ENCODE measurements around the gene TERB2. TPM values are rescaled to one million over a fixed set of nuclear protein-coding genes. Genes with fewer than 3 reads are reported as not detected.
"Not testable (repeated sequence)": the region's sequence is repeated elsewhere in the genome, so short reads cannot be mapped to it uniquely, and the experiment has no call there.

The TERB2 gene
- total RNA-seq: not detected in 2 replicates
- not detected in 2 replicates for polyA plus RNA-seq
- polyA plus RNA-seq (2012): not detected in 2 replicates
- polyA minus RNA-seq (ENCODE audit: low replicate concordance): not detected in 2 replicates

- DNase-seq (ENCODE audit: low read depth in 2 of 2): no peak
- no peaks in the 10 kb centered on the region for H4K20me1 ChIP-seq (ENCODE audit: control insufficient read depth, extremely low read depth, insufficient read depth, low read length)
- no peaks in the 10 kb centered on the region for H3K9me3 ChIP-seq (ENCODE audit: control insufficient read depth, insufficient read depth, low read depth, low read length)
- H2AFZ ChIP-seq (ENCODE audit: low read length): no peak within 1 kb of the TSS
- H3K4me1 ChIP-seq (ENCODE audit: control insufficient read depth, extremely low read depth, insufficient read depth, low read length): no peaks in the 10 kb centered on the region
- TF ChIP-seq CTCF (conservative IDR thresholded peaks at IDR 0.05 in 1 of 2, IDR thresholded peaks at IDR 0.05 in 1 of 2; ENCODE audit: low read depth in 1 of 2, low read length in 2 of 2): no peak
- no peak for TF ChIP-seq EZH2 (IDR thresholded peaks at IDR 0.05; ENCODE audit: low read length, missing control alignments)
- no peaks in the 10 kb centered on the region for H3K27me3 ChIP-seq (ENCODE audit: control insufficient read depth, insufficient read depth, low read length)
- H3K79me2 ChIP-seq (ENCODE audit: control insufficient read depth, insufficient read depth, low read length): no peaks in the 10 kb centered on the region
- H3K27ac ChIP-seq (ENCODE audit: insufficient read depth, low read length): no peak within 1 kb of the TSS
- no peaks in the 10 kb centered on the region for H3K36me3 ChIP-seq (ENCODE audit: control insufficient read depth, insufficient read depth, low read length)
- no peak within 1 kb of the TSS for H3K9ac ChIP-seq (ENCODE audit: insufficient read depth, low read length)
- no peak within 1 kb of the TSS for H3K4me3 ChIP-seq (replicated peaks in 1 of 4; ENCODE audit: control extremely low read depth in 1 of 4, insufficient read depth in 1 of 4, low read depth in 3 of 4, low read length in 4 of 4)
- no peak within 1 kb of the TSS for H3K4me2 ChIP-seq (ENCODE audit: extremely low read depth, insufficient read depth, low read length)
Measured at GRCh38 chr15:44956388-44956787, at the start of gene TERB2. TERB2 (plus strand) TSS chr15:44956687; CDS start chr15:44956719, 32 bp downstream.

- H3K4me1 ChIP-seq (ENCODE audit: control insufficient read depth, extremely low read depth, insufficient read depth, low read length): no peaks in the 10 kb centered on the region
- H3K27ac ChIP-seq (ENCODE audit: insufficient read depth, low read length): no peak overlapping the region
- no peaks in the 10 kb centered on the region for H3K27me3 ChIP-seq (ENCODE audit: control insufficient read depth, insufficient read depth, low read length)
- H3K4me3 ChIP-seq (replicated peaks in 1 of 4; ENCODE audit: control extremely low read depth in 1 of 4, insufficient read depth in 1 of 4, low read depth in 3 of 4, low read length in 4 of 4): no peak overlapping the region
- H4K20me1 ChIP-seq (ENCODE audit: control insufficient read depth, extremely low read depth, insufficient read depth, low read length): no peaks in the 10 kb centered on the region
- no peak for DNase-seq (ENCODE audit: low read depth in 2 of 2)
- no peak overlapping the region for H2AFZ ChIP-seq (ENCODE audit: low read length)
- H3K36me3 ChIP-seq (ENCODE audit: control insufficient read depth, insufficient read depth, low read length): no peaks in the 10 kb centered on the region
- no peak overlapping the region for H3K9ac ChIP-seq (ENCODE audit: insufficient read depth, low read length)
- TF ChIP-seq EZH2 (IDR thresholded peaks at IDR 0.05; ENCODE audit: low read length, missing control alignments): no peak
- TF ChIP-seq CTCF (conservative IDR thresholded peaks at IDR 0.05 in 1 of 2, IDR thresholded peaks at IDR 0.05 in 1 of 2; ENCODE audit: low read depth in 1 of 2, low read length in 2 of 2): no peak
- no peak overlapping the region for H3K4me2 ChIP-seq (ENCODE audit: extremely low read depth, insufficient read depth, low read length)
- no peaks in the 10 kb centered on the region for H3K9me3 ChIP-seq (ENCODE audit: control insufficient read depth, insufficient read depth, low read depth, low read length)
- no peaks in the 10 kb centered on the region for H3K79me2 ChIP-seq (ENCODE audit: control insufficient read depth, insufficient read depth, low read length)
Measured at GRCh38 chr15:44909423-44909822, 47.1 kb upstream of the TERB2 start.

GRCh38 chr15:44910981-44911625, 45.4 kb upstream of the TERB2 start:
- no peaks in the 10 kb centered on the region for H3K4me1 ChIP-seq (ENCODE audit: control insufficient read depth, extremely low read depth, insufficient read depth, low read length)
- no peak overlapping the region for H3K4me2 ChIP-seq (ENCODE audit: extremely low read depth, insufficient read depth, low read length)
- no peak for TF ChIP-seq CTCF (conservative IDR thresholded peaks at IDR 0.05 in 1 of 2, IDR thresholded peaks at IDR 0.05 in 1 of 2; ENCODE audit: low read depth in 1 of 2, low read length in 2 of 2)
- no peak for TF ChIP-seq EZH2 (IDR thresholded peaks at IDR 0.05; ENCODE audit: low read length, missing control alignments)
- no peaks in the 10 kb centered on the region for H4K20me1 ChIP-seq (ENCODE audit: control insufficient read depth, extremely low read depth, insufficient read depth, low read length)
- H3K27me3 ChIP-seq (ENCODE audit: control insufficient read depth, insufficient read depth, low read length): no peaks in the 10 kb centered on the region
- no peak overlapping the region for H2AFZ ChIP-seq (ENCODE audit: low read length)
- H3K9me3 ChIP-seq (ENCODE audit: control insufficient read depth, insufficient read depth, low read depth, low read length): no peaks in the 10 kb centered on the region
- no peak for DNase-seq (ENCODE audit: low read depth in 2 of 2)
- H3K27ac ChIP-seq (ENCODE audit: insufficient read depth, low read length): no peak overlapping the region
- no peaks in the 10 kb centered on the region for H3K79me2 ChIP-seq (ENCODE audit: control insufficient read depth, insufficient read depth, low read length)
- H3K4me3 ChIP-seq (replicated peaks in 1 of 4; ENCODE audit: control extremely low read depth in 1 of 4, insufficient read depth in 1 of 4, low read depth in 3 of 4, low read length in 4 of 4): no peak overlapping the region
- H3K9ac ChIP-seq (ENCODE audit: insufficient read depth, low read length): no peak overlapping the region
- H3K36me3 ChIP-seq (ENCODE audit: control insufficient read depth, insufficient read depth, low read length): no peaks in the 10 kb centered on the region

GRCh38 chr15:44912186-44912585, 44.3 kb upstream of the TERB2 start:
- not testable (repeated sequence) for H3K9me3 ChIP-seq (ENCODE audit: control insufficient read depth, insufficient read depth, low read depth, low read length); H3K9ac ChIP-seq (ENCODE audit: insufficient read depth, low read length); H3K79me2 ChIP-seq (ENCODE audit: control insufficient read depth, insufficient read depth, low read length); H3K4me3 ChIP-seq (replicated peaks in 1 of 4; ENCODE audit: control extremely low read depth in 1 of 4, insufficient read depth in 1 of 4, low read depth in 3 of 4, low read length in 4 of 4); H2AFZ ChIP-seq (ENCODE audit: low read length); DNase-seq (ENCODE audit: low read depth in 2 of 2); H3K4me2 ChIP-seq (ENCODE audit: extremely low read depth, insufficient read depth, low read length); H3K36me3 ChIP-seq (ENCODE audit: control insufficient read depth, insufficient read depth, low read length); H4K20me1 ChIP-seq (ENCODE audit: control insufficient read depth, extremely low read depth, insufficient read depth, low read length); H3K27me3 ChIP-seq (ENCODE audit: control insufficient read depth, insufficient read depth, low read length); H3K27ac ChIP-seq (ENCODE audit: insufficient read depth, low read length); H3K4me1 ChIP-seq (ENCODE audit: control insufficient read depth, extremely low read depth, insufficient read depth, low read length)

All from fibroblast of lung (primary cell).